Neural progenitor cell (in vitro differentiated cells): Measurements from ENCODE around the gene CACNA1E. TPM values are rescaled to one million over a fixed set of nuclear protein-coding genes. Genes with fewer than 3 reads are reported as not detected.

Experiments used
- DNase-seq: peaks from one replicate; pipeline ENCODE4 v3.0.0-alpha.2; 2016; ENCODE audit warnings: low spot score
- H2AFZ ChIP-seq: fragments of 200-600 bp; sonication (generic); replicated peaks from 2 replicates; pipeline ENCODE4 v1.6.1; 2016; ENCODE audit warnings: antibody characterized with exemption
- H3F3A ChIP-seq: fragments of 200-600 bp; sonication (generic); 2 replicates; pipeline ENCODE4 v1.6.1; 2016; ENCODE audit warnings: antibody characterized with exemption, low read depth
- H3K27ac ChIP-seq: fragments of 200-600 bp; sonication (generic); 2 replicates; pipeline ENCODE4 v1.5.1; 2016; ENCODE audit warnings: mild to moderate bottlenecking
- H3K27me3 ChIP-seq: fragments of 200-600 bp; sonication (generic); 2 replicates; pipeline ENCODE4 v1.6.1; 2016; ENCODE audit warnings: mild to moderate bottlenecking, moderate library complexity
- H3K36me3 ChIP-seq: fragments of 200-600 bp; sonication (generic); 2 replicates; pipeline ENCODE4 v1.5.1; 2016
- H3K4me1 ChIP-seq: fragments of 200-600 bp; sonication (generic); 2 replicates; pipeline ENCODE4 v1.6.1; 2016; ENCODE audit warnings: mixed run types
- H3K4me2 ChIP-seq: fragments of 200-600 bp; sonication (generic); 2 replicates; pipeline ENCODE4 v1.6.1; 2016
- H3K4me3 ChIP-seq: fragments of 200-600 bp; sonication (generic); 2 replicates; pipeline ENCODE4 v1.5.1; 2016
- H3K79me2 ChIP-seq: fragments of 200-600 bp; sonication (generic); 2 replicates; pipeline ENCODE4 v1.6.1; 2016; ENCODE audit warnings: low read depth
- H3K9ac ChIP-seq: fragments of 200-600 bp; sonication (generic); 2 replicates; pipeline ENCODE4 v1.6.1; 2016
- H3K9me3 ChIP-seq: fragments of 200-600 bp; sonication (generic); 2 replicates; pipeline ENCODE4 v1.5.1; 2016; ENCODE audit warnings: low read depth
- H4K20me1 ChIP-seq: fragments of 200-600 bp; sonication (generic); 2 replicates; pipeline ENCODE4 v1.6.1; 2016; ENCODE audit warnings: low read depth
- H3K27ac Mint-ChIP-seq: 3 replicates; pipeline ENCODE4 v1.8.0; 2021; ENCODE audit warnings: mixed read lengths
- H3K27me3 Mint-ChIP-seq: 2 replicates; pipeline ENCODE4 v1.8.0; 2022; ENCODE audit warnings: low read depth, mild to moderate bottlenecking, inconsistent platforms, moderate library complexity, mixed read lengths; ENCODE audit not compliant: insufficient read depth
- H3K36me3 Mint-ChIP-seq: 3 replicates; pipeline ENCODE4 v1.8.0; 2021; ENCODE audit warnings: mixed read lengths
- H3K4me1 Mint-ChIP-seq: 3 replicates; pipeline ENCODE4 v1.8.0; 2021; ENCODE audit warnings: mixed read lengths
- H3K4me3 Mint-ChIP-seq: 3 replicates; pipeline ENCODE4 v1.8.0; 2021; ENCODE audit warnings: mild to moderate bottlenecking, moderate library complexity, mixed read lengths
- H3K9me3 Mint-ChIP-seq: 3 replicates; pipeline ENCODE4 v1.8.0; 2020; ENCODE audit warnings: mixed read lengths
- EZH2 ChIP-seq: fragments of 200-600 bp; sonication (generic); IDR thresholded peaks from 2 replicates; pipeline ENCODE4 v1.6.1; 2017; ENCODE audit warnings: antibody characterized with exemption, mild to moderate bottlenecking, moderate library complexity
- EZH2phosphoT487 ChIP-seq: fragments of 200-600 bp; sonication (generic); IDR thresholded peaks from 2 replicates; pipeline ENCODE4 v1.6.1; 2017; ENCODE audit warnings: antibody characterized with exemption
- total RNA-seq: library from RNA; depleted of rRNA; stranded (reverse); fragments of >200 nt; gene quantifications from 2 replicates; pipeline ENCODE4 v1.2.3, GENCODE V29; 2015; ENCODE audit warnings: low replicate concordance
- TF ChIP-seq, protein P1 (sequence below): fragments of 200-600 bp; sonication (generic); IDR thresholded peaks from 2 replicates; pipeline ENCODE4 v1.5.1; 2017; ENCODE audit warnings: antibody characterized with exemption, mild to moderate bottlenecking

CACNA1E gene
- total RNA-seq, 1 donor from 2014 or later, result 2.1 TPM

GRCh38 chr1:181635110-181635509 is 151.8 kb downstream of the CACNA1E start:
- Histone ChIP-seq H3K36me3 (no peaks in the 10 kb centered on the region), H3K9me3 (no peaks in the 10 kb centered on the region)

DNA sequence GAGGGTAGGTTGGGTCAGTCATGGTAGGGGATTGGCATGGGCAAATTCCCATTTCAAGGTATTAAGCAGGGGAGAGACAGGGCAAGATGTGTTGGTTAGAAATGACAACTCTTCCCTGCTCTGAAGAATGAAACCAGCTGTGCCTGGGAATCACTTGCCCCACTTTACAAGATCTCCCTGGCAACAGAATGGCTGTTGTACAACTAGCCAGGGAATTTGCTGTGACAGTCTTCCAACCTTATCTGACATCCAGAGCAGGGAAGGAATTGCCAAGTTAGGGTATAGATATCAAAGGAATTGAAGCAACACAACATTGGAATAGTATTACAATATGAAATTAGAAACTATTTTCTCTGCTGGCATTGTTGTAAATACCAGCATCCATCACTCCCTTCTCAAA is 154.7 kb downstream of the CACNA1E start:
- H3K4me1 ChIP-seq, result no peaks in the 10 kb centered on the region
- H3K36me3 ChIP-seq, result no peaks in the 10 kb centered on the region
- TF ChIP-seq, protein P1, sequence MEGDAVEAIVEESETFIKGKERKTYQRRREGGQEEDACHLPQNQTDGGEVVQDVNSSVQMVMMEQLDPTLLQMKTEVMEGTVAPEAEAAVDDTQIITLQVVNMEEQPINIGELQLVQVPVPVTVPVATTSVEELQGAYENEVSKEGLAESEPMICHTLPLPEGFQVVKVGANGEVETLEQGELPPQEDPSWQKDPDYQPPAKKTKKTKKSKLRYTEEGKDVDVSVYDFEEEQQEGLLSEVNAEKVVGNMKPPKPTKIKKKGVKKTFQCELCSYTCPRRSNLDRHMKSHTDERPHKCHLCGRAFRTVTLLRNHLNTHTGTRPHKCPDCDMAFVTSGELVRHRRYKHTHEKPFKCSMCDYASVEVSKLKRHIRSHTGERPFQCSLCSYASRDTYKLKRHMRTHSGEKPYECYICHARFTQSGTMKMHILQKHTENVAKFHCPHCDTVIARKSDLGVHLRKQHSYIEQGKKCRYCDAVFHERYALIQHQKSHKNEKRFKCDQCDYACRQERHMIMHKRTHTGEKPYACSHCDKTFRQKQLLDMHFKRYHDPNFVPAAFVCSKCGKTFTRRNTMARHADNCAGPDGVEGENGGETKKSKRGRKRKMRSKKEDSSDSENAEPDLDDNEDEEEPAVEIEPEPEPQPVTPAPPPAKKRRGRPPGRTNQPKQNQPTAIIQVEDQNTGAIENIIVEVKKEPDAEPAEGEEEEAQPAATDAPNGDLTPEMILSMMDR, result no peak
- no peak for TF ChIP-seq EZH2phosphoT487
- TF ChIP-seq EZH2, result no peak
- H2AFZ ChIP-seq, result no peak overlapping the region
- H3K27ac Mint-ChIP-seq, result no peak overlapping the region
- no peaks in the 10 kb centered on the region for H3K79me2 ChIP-seq
- peaks cover 9% of the 10 kb centered on the region for H3K4me1 Mint-ChIP-seq
- no peak for DNase-seq
- H4K20me1 ChIP-seq, result no peaks in the 10 kb centered on the region
- no peak overlapping the region for H3K4me2 ChIP-seq
- no peak overlapping the region for H3K4me3 ChIP-seq
- H3K9ac ChIP-seq, result no peak overlapping the region
- no peak overlapping the region for H3K27ac ChIP-seq
- no peaks in the 10 kb centered on the region for H3K27me3 ChIP-seq
- H3K9me3 ChIP-seq, result no peaks in the 10 kb centered on the region
- no peaks in the 10 kb centered on the region for H3K9me3 Mint-ChIP-seq
- H3K36me3 Mint-ChIP-seq, result no peaks in the 10 kb centered on the region
- H3K4me3 Mint-ChIP-seq, result no peak overlapping the region
- H3K27me3 Mint-ChIP-seq, result peaks cover 4% of the 10 kb centered on the region
- no peaks in the 10 kb centered on the region for H3F3A ChIP-seq

More at GRCh38 chr1:181635110-181635509, 151.8 kb downstream of the CACNA1E start:
- Histone ChIP-seq H3K4me3 (no peak overlapping the region), H3F3A (no peaks in the 10 kb centered on the region), H4K20me1 (no peaks in the 10 kb centered on the region), H3K79me2 (no peaks in the 10 kb centered on the region), H3K4me2 (no peak overlapping the region), H3K27ac (no peak overlapping the region), H3K4me1 (no peaks in the 10 kb centered on the region), H3K9ac (no peak overlapping the region), H3K27me3 (no peaks in the 10 kb centered on the region), H2AFZ (no peak overlapping the region)
- Mint-ChIP-seq H3K4me1 (peaks cover 9% of the 10 kb centered on the region), H3K36me3 (no peaks in the 10 kb centered on the region), H3K4me3 (no peak overlapping the region), H3K27me3 (peaks cover 4% of the 10 kb centered on the region), H3K27ac (no peak overlapping the region), H3K9me3 (no peaks in the 10 kb centered on the region)
- TF ChIP-seq EZH2phosphoT487 (no peak), EZH2 (no peak)
- TF ChIP-seq, protein P1, result no peak
- no peak for DNase-seq

DNA sequence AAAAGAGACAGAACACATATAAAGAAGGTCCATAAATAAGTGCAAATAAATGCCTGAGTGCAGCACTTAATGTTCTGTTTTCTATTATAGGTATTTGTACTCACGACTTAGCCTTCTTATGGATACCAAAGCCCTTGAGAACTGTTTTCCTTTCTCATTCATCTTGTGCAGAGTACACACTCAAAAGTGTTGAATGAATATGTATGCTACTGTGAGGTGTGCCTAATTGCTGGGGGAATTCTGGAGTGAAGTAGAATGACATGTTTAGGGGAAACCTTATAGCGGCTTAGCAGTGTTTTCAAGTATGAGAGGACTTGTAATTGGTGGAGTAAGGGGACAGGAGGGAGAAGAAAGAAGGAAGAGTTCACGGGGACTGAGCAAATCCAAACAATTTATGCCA is 157.6 kb downstream of the CACNA1E start:
- no peak for DNase-seq
- H3K36me3 ChIP-seq, result no peaks in the 10 kb centered on the region
- H3K9me3 ChIP-seq, result no peaks in the 10 kb centered on the region
- H2AFZ ChIP-seq, result no peak overlapping the region
- H4K20me1 ChIP-seq, result no peaks in the 10 kb centered on the region
- peaks cover 9% of the 10 kb centered on the region for H3K4me1 Mint-ChIP-seq
- no peak overlapping the region for H3K9ac ChIP-seq
- H3F3A ChIP-seq, result no peaks in the 10 kb centered on the region
- peaks cover 4% of the 10 kb centered on the region for H3K27me3 Mint-ChIP-seq
- TF ChIP-seq, protein P1, result no peak
- TF ChIP-seq EZH2phosphoT487, result no peak
- no peak for TF ChIP-seq EZH2
- H3K4me2 ChIP-seq, result no peak overlapping the region
- H3K27ac ChIP-seq, result no peak overlapping the region
- H3K4me3 ChIP-seq, result no peak overlapping the region
- no peak overlapping the region for H3K27ac Mint-ChIP-seq
- no peak overlapping the region for H3K4me3 Mint-ChIP-seq
- H3K27me3 ChIP-seq, result no peaks in the 10 kb centered on the region
- no peaks in the 10 kb centered on the region for H3K36me3 Mint-ChIP-seq
- no peaks in the 10 kb centered on the region for H3K79me2 ChIP-seq
- no peaks in the 10 kb centered on the region for H3K4me1 ChIP-seq
- no peaks in the 10 kb centered on the region for H3K9me3 Mint-ChIP-seq
